ENCODE data around the gene CAPZA3.

The CAPZA3 gene

GRCh38 chr12:18718462-18718861, 19.5 kb upstream of the CAPZA3 start:
- no peaks in the 10 kb centered on the region for H4K20me1 ChIP-seq (ENCODE audit: insufficient read depth)
- no peak for TF ChIP-seq CTCF (conservative IDR thresholded peaks at IDR 0.05; ENCODE audit: low read depth, low read length)
- H3K27ac ChIP-seq = no peak overlapping the region

DNA sequence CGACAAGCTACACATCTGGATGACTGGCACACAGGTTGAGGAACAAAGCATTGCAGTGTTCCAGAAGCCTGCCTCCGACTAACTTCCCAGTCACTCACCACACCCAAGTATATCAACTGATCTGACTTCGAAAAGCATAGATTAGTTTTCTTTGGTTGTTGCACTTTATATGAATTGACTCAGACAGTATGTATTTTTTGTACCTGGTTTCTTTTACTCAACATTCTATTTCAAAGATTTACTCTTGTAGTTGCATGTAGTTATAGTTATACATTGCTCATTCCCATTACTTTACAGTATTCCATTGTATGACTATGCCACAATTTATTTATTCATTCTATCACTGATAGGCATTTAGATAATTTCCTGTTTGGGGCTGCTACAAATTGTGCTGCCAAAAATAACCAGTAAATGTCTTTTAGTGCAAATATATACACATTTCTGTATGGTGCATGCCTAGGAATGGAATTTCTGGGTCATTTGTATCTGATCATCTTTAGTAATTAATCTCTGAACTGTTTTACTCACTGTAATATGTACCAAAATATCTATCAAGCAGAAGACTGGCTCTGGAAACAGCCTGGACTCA, 17.9 kb upstream of the CAPZA3 start:
- Histone ChIP-seq H3K4me2 (no peak overlapping the region), H3K27me3 (ENCODE audit: insufficient read depth, low read depth) (no peaks in the 10 kb centered on the region), H3K79me2 (ENCODE audit: insufficient read depth, low read depth) (no peaks in the 10 kb centered on the region), H3K4me1 (ENCODE audit: low read depth, poor library complexity, severe bottlenecking) (no peaks in the 10 kb centered on the region), H4K20me1 (ENCODE audit: insufficient read depth) (no peaks in the 10 kb centered on the region), H3K27ac (no peak overlapping the region), H3K36me3 (ENCODE audit: insufficient read depth) (no peaks in the 10 kb centered on the region), H3K9ac (no peak overlapping the region), H3K4me3 (IDR thresholded peaks at IDR 0.05; ENCODE audit: insufficient read depth, low read depth, low read length) (no peak overlapping the region), H2AFZ (ENCODE audit: low read depth) (no peak overlapping the region)
- TF ChIP-seq CTCF (conservative IDR thresholded peaks at IDR 0.05; ENCODE audit: low read depth, low read length) = no peak

More at GRCh38 chr12:18718462-18718861, 19.5 kb upstream of the CAPZA3 start:
- Histone ChIP-seq H3K79me2 (ENCODE audit: insufficient read depth, low read depth) (no peaks in the 10 kb centered on the region), H3K4me2 (no peak overlapping the region), H2AFZ (ENCODE audit: low read depth) (no peak overlapping the region), H3K36me3 (ENCODE audit: insufficient read depth) (no peaks in the 10 kb centered on the region), H3K9ac (no peak overlapping the region), H3K4me3 (IDR thresholded peaks at IDR 0.05; ENCODE audit: insufficient read depth, low read depth, low read length) (no peak overlapping the region), H3K4me1 (ENCODE audit: low read depth, poor library complexity, severe bottlenecking) (no peaks in the 10 kb centered on the region), H3K27me3 (ENCODE audit: insufficient read depth, low read depth) (no peaks in the 10 kb centered on the region)

DNA sequence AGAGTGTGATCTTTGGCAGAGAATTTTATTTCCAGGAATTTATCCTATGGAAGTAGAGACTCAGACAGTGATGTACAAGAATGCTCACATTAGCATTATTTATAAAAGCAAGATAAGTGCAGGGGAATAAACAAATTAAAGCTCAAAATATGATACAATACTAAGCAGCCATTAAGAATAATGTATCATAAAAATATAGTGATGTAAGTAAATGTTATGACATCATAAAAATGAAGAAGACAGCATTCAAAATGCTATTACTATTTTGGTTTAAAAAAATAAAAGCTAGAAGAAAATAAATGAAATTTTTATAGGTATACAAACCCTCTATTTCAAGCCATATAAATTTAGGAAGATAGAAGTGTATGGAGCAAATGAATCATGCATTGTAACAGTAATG, 17.2 kb upstream of the CAPZA3 start:
- Histone ChIP-seq H3K79me2 (ENCODE audit: insufficient read depth, low read depth) (no peaks in the 10 kb centered on the region), H3K27ac (no peak overlapping the region), H3K36me3 (ENCODE audit: insufficient read depth) (no peaks in the 10 kb centered on the region), H3K4me2 (no peak overlapping the region), H3K4me3 (IDR thresholded peaks at IDR 0.05; ENCODE audit: insufficient read depth, low read depth, low read length) (no peak overlapping the region), H3K4me1 (ENCODE audit: low read depth, poor library complexity, severe bottlenecking) (no peaks in the 10 kb centered on the region), H2AFZ (ENCODE audit: low read depth) (no peak overlapping the region), H4K20me1 (ENCODE audit: insufficient read depth) (no peaks in the 10 kb centered on the region), H3K9ac (no peak overlapping the region), H3K27me3 (ENCODE audit: insufficient read depth, low read depth) (no peaks in the 10 kb centered on the region)
- no peak for TF ChIP-seq CTCF (conservative IDR thresholded peaks at IDR 0.05; ENCODE audit: low read depth, low read length)

- Histone ChIP-seq H4K20me1 (ENCODE audit: insufficient read depth) (no peaks in the 10 kb centered on the region), H3K4me3 (IDR thresholded peaks at IDR 0.05; ENCODE audit: insufficient read depth, low read depth, low read length) (no peak overlapping the region), H3K9ac (no peak overlapping the region), H3K4me1 (ENCODE audit: low read depth, poor library complexity, severe bottlenecking) (no peaks in the 10 kb centered on the region), H2AFZ (ENCODE audit: low read depth) (no peak overlapping the region), H3K27me3 (ENCODE audit: insufficient read depth, low read depth) (no peaks in the 10 kb centered on the region), H3K79me2 (ENCODE audit: insufficient read depth, low read depth) (no peaks in the 10 kb centered on the region), H3K4me2 (no peak overlapping the region), H3K27ac (no peak overlapping the region), H3K36me3 (ENCODE audit: insufficient read depth) (no peaks in the 10 kb centered on the region)
- TF ChIP-seq CTCF (conservative IDR thresholded peaks at IDR 0.05; ENCODE audit: low read depth, low read length) = no peak
Measured at GRCh38 chr12:18721452-18721851, 16.5 kb upstream of the CAPZA3 start.

Data from KMS-11 (cell line).